ENCODE measurements around the gene SMIM12. TPM values are rescaled to one million over a fixed set of nuclear protein-coding genes. Genes with fewer than 3 reads are reported as not detected.

Gene SMIM12
- total and polyA plus RNA-seq, 2 donors: 9.7 to 47.8 TPM

- WGBS: 91% methylated on average over 6 of the region's 6 CpGs
- no peaks in the 10 kb centered on the region for H3K36me3 ChIP-seq (ENCODE audit: insufficient read depth)
- no peak overlapping the region for H3K4me3 ChIP-seq (ENCODE audit: low read depth, low read length)
- DNase-seq (ENCODE audit: extremely low spot score): no peak
- no peaks in the 10 kb centered on the region for H3K4me1 ChIP-seq (ENCODE audit: insufficient read depth)
- no peak overlapping the region for H3K27ac ChIP-seq (ENCODE audit: low read depth)
Measured at GRCh38 chr1:34867415-34867814, 7.9 kb upstream of the SMIM12 start.

DNA sequence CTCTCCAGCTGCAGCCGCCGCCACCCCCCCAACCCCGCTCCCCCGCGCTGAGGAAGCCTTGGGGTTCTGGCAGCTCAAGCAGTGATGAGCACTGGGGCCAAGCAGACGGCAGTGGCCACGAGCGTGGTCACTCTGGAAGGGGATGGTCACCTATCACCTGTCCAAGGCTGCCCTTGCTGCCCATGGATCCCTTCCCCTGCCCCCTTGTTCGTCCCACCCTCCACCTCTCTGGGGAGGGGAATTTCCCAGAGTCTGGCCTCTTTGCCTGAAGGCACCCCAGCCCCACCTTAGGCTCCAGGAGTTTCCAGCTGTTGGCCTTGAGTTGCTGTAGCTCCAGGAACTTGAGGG lies 7.2 kb upstream of the SMIM12 start:
- Histone ChIP-seq H3K4me1 (ENCODE audit: insufficient read depth) (no peaks in the 10 kb centered on the region), H3K36me3 (ENCODE audit: insufficient read depth) (no peaks in the 10 kb centered on the region), H3K4me3 (ENCODE audit: low read depth, low read length) (peak overlapping the region; percentile 59), H3K27ac (ENCODE audit: low read depth) (no peak overlapping the region)
- 37% methylated on average over 9 of the region's 9 CpGs for WGBS
- no peak for DNase-seq (ENCODE audit: extremely low spot score)

DNA sequence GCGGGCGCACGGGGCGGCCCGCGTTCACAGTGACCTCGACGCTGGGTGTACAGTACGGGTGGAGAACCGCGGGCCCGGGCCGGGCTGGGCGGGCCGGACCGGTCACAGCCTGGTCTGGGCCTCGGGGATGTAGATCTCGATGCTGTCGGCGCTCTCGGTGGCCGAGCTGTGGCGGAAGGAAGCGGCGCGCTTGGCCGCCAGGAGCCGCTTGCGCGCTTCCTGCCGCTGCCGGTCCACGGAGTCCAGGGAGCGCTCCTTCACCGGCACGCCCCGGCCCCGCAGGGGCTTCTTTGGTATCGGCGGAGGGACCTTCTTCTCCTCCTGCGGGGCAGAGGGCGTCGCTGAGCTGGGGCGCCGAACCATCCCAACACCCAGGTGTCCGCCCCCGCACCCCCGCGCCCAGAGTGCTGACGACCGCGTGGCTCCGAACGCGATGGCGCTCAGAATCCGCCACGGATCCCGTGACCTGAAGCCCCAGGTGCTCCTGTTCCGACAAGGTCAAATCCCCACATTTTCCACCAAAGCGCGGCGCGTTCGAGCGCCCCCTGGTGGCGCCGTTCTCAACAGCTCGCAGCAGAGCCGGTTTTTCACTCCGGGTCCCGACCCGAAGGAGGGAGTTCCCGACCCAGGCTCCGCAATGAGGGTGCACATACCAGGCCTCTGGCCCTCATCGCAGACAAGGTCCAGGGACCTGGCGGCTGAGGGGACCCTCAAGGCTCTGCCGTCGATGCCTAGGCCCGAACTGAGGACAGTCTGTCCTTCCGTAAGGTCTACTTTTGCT lies 6.6 kb upstream of the SMIM12 start:
- peak overlapping the region; percentile 35 for H3K27ac ChIP-seq (ENCODE audit: low read depth)
- WGBS: 1% methylated on average over 81 of the region's 81 CpGs

DNA sequence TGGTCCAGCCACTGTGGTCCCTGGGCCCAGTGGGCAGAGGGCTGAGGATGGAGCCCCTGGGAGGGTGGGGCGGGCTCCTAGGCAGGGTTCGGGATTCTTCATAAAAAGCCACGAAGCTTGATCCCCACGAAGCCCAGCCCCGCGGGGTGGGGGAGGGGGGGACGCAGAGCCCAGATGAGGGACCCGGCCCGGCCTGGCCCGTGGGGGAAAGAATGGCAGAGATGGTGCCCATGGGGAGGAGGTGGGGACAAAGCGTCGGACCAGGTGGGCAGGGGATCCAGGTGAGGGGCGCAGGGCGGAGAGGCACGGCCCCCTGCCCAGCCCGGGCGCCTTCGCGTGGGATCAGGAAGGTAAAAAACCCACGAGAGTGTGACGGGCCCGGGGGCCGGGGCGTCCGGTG lies 6.0 kb upstream of the SMIM12 start:
- Histone ChIP-seq H3K36me3 (ENCODE audit: insufficient read depth) (no peaks in the 10 kb centered on the region), H3K4me1 (ENCODE audit: insufficient read depth) (no peaks in the 10 kb centered on the region), H3K4me3 (ENCODE audit: low read depth, low read length) (peak overlapping the region; percentile 59), H3K27ac (ENCODE audit: low read depth) (peak overlapping the region; percentile 35)
- no peak for DNase-seq (ENCODE audit: extremely low spot score)
- 14% methylated on average over 25 of the region's 25 CpGs for WGBS

More for the DNA sequence above, 6.6 kb upstream of the SMIM12 start:
- Histone ChIP-seq H3K36me3 (ENCODE audit: insufficient read depth) (no peaks in the 10 kb centered on the region), H3K4me3 (ENCODE audit: low read depth, low read length) (peak overlapping the region; percentile 59), H3K4me1 (ENCODE audit: insufficient read depth) (no peaks in the 10 kb centered on the region)
- DNase-seq (ENCODE audit: extremely low spot score): no peak

DNA sequence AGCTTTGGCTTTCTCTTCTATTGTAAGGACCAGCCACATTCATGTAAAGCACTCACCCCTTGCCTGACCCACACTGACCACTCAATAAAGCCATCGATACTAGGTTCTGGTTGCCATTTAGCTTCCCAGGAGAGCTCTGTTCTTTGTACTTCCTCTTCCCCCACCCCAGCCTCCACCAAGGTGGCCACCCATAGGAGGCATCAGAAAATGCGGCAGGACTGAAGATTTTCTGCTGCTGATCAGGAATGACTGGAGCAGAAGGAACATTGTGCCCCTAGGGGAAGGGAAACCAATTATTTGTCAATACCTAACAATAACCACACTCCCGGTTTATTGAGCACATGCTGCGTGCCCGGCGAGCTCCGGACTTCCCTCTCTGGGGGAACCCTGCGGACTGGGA lies 5.2 kb upstream of the SMIM12 start:
- 92% methylated on average over 8 of the region's 8 CpGs for WGBS

DNA sequence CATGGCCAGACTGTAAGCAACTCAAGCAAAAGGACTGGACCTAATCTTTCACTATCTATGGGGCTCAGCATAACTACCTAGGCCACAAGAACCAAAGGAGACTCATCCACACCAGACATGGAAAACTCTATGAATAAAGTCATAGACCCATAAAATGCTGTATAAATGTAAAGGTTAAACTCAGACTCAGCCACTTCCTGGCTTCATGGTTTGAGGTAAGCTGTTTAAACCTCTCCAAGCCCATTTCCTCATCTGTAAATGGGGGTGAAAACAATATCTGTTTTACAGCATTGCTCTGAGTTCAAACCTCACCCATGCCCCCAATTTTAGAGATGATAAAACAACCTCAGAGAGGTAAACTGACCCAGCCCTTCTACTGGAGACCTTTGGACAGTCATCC lies 4.0 kb upstream of the SMIM12 start:
- Histone ChIP-seq H3K27ac (ENCODE audit: low read depth) (no peak overlapping the region), H3K4me1 (ENCODE audit: insufficient read depth) (no peaks in the 10 kb centered on the region), H3K4me3 (ENCODE audit: low read depth, low read length) (no peak overlapping the region), H3K36me3 (ENCODE audit: insufficient read depth) (no peaks in the 10 kb centered on the region)
- DNase-seq (ENCODE audit: extremely low spot score): no peak

More for the DNA sequence above, 5.2 kb upstream of the SMIM12 start:
- Histone ChIP-seq H3K4me3 (ENCODE audit: low read depth, low read length) (no peak overlapping the region), H3K4me1 (ENCODE audit: insufficient read depth) (no peaks in the 10 kb centered on the region), H3K27ac (ENCODE audit: low read depth) (no peak overlapping the region), H3K36me3 (ENCODE audit: insufficient read depth) (no peaks in the 10 kb centered on the region)
- DNase-seq (ENCODE audit: extremely low spot score): no peak

DNA sequence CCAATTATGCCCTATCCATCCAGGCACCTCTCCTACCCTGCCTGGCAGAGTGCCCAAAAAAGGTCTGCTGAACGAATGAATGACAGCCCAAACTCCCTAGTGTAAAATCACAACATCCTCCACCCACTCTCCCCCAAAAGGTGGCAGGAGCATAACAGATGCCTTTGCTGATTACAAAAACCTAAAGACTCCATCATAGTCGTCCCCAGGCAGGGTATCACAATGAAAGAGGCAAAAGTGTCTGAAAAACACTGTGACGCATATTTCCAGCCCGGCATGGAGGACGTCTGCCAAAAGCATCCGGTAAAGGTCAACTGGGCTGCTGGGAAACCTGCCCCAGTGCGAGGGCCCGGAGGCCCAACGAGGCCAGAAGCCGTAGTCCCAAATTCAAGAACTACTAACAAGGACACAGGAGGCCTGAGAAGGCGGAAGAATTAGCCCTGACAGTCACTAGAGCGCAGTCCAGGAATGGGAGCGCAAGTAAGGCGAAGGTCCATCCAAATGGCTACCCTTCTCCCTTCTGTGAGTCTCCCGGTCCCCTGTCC lies 576 bp downstream of the SMIM12 start:
- peaks cover 1% of the 10 kb centered on the region for H3K4me1 ChIP-seq (ENCODE audit: insufficient read depth)
- H3K4me3 ChIP-seq (ENCODE audit: low read depth, low read length): peak overlapping the region; percentile 89
- no peaks in the 10 kb centered on the region for H3K36me3 ChIP-seq (ENCODE audit: insufficient read depth)
- WGBS: under 1% methylated on average over 15 of the region's 15 CpGs
- no peak overlapping the region for H3K27ac ChIP-seq (ENCODE audit: low read depth)
- no peak for DNase-seq (ENCODE audit: extremely low spot score)

GRCh38 chr1:34856697-34857096 lies 2.9 kb downstream of the SMIM12 start:
- DNase-seq (ENCODE audit: extremely low spot score): no peak
- H3K36me3 ChIP-seq (ENCODE audit: insufficient read depth): no peaks in the 10 kb centered on the region
- H3K27ac ChIP-seq (ENCODE audit: low read depth): no peak overlapping the region
- H3K4me3 ChIP-seq (ENCODE audit: low read depth, low read length): no peak overlapping the region
- peaks cover 1% of the 10 kb centered on the region for H3K4me1 ChIP-seq (ENCODE audit: insufficient read depth)
- WGBS: 95% methylated on average over 6 of the region's 6 CpGs

GRCh38 chr1:34852677-34853217 lies 6.8 kb downstream of the SMIM12 start:
- Histone ChIP-seq H3K4me1 (ENCODE audit: insufficient read depth) (no peaks in the 10 kb centered on the region), H3K27ac (ENCODE audit: low read depth) (no peak overlapping the region), H3K4me3 (ENCODE audit: low read depth, low read length) (no peak overlapping the region), H3K36me3 (ENCODE audit: insufficient read depth) (no peaks in the 10 kb centered on the region)
- WGBS: 24% methylated on average over 6 of the region's 6 CpGs
- DNase-seq (ENCODE audit: extremely low spot score): peak; percentile 74

DNA sequence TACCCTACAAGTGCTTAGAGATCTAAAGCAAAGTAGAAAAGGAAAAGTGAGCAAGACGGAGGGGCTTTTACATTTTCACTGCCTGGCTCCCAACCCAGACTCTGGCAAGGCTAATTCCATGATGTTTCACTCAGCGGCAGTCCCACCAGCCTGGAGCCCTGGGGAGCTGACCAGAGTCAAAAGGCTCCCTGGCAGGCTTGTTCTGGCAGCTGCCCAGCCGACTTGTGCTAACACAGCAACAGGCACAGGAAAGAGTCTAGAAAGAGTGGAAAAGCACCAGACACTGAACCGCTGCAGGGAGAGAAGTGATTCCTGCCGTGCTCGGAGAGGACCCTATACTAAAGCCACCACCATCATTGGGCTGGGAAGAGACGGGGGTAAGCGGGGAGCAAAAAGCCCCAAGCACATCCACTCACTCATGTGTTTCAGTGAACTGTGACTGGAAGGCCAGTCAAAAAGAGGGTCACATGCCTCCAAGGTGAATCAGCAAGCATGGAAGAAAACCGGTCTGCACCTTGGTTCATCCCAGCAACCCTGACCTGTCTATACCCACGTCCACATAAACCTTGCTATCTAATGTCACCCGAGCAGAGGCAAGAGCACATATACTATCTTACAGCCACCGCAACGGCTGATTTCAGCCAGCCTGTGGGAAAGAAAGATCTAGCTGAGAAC lies 8.0 kb downstream of the SMIM12 start:
- no peak for DNase-seq (ENCODE audit: extremely low spot score)
- no peak overlapping the region for H3K27ac ChIP-seq (ENCODE audit: low read depth)
- no peaks in the 10 kb centered on the region for H3K36me3 ChIP-seq (ENCODE audit: insufficient read depth)
- H3K4me3 ChIP-seq (ENCODE audit: low read depth, low read length): no peak overlapping the region
- H3K4me1 ChIP-seq (ENCODE audit: insufficient read depth): no peaks in the 10 kb centered on the region
- 78% methylated on average over 13 of the region's 13 CpGs for WGBS

GRCh38 chr1:34850382-34850781 lies 9.2 kb downstream of the SMIM12 start:
- Histone ChIP-seq H3K27ac (ENCODE audit: low read depth) (no peak overlapping the region), H3K4me3 (ENCODE audit: low read depth, low read length) (no peak overlapping the region), H3K36me3 (ENCODE audit: insufficient read depth) (no peaks in the 10 kb centered on the region), H3K4me1 (ENCODE audit: insufficient read depth) (no peaks in the 10 kb centered on the region)
- DNase-seq (ENCODE audit: extremely low spot score): no peak
- WGBS: 66% methylated on average over 6 of the region's 6 CpGs

- Histone ChIP-seq H3K27ac (ENCODE audit: low read depth) (no peak overlapping the region), H3K4me1 (ENCODE audit: insufficient read depth) (no peaks in the 10 kb centered on the region), H3K36me3 (ENCODE audit: insufficient read depth) (no peaks in the 10 kb centered on the region), H3K4me3 (ENCODE audit: low read depth, low read length) (no peak overlapping the region)
- no peak for DNase-seq (ENCODE audit: extremely low spot score)
- WGBS: 68% methylated on average over 7 of the region's 7 CpGs
Measured at GRCh38 chr1:34847094-34847493, 12.5 kb downstream of the SMIM12 start.

DNA sequence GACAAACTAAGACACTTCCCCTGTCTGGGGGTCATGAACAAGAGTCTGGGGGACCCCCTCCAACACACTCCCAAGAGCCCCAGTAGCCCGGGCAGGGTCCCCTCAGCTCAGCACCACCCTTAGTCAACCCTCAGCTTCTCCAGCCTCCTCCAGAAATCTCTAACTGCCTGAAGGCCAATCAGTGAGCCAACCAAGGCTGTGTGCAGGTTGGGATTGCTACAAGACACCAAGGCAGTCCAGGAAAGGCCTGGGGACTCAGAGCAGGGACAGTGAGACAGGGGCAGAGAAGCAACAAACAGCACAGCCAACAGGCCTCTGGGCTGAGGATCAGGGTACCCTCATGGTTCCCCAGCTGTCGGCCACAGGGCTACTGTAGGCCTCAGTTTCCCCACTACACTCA lies 13.3 kb downstream of the SMIM12 start:
- WGBS: 87% methylated on average over 2 of the region's 2 CpGs
- no peaks in the 10 kb centered on the region for H3K36me3 ChIP-seq (ENCODE audit: insufficient read depth)
- no peak for DNase-seq (ENCODE audit: extremely low spot score)
- no peak overlapping the region for H3K27ac ChIP-seq (ENCODE audit: low read depth)
- H3K4me1 ChIP-seq (ENCODE audit: insufficient read depth): no peaks in the 10 kb centered on the region
- no peak overlapping the region for H3K4me3 ChIP-seq (ENCODE audit: low read depth, low read length)

All from urinary bladder (tissue), 4 donors.